HepG2 (cell line): ENCODE data around the gene MYH9. TPM values are rescaled to one million over a fixed set of nuclear protein-coding genes. Genes with fewer than 3 reads are reported as not detected.

ENCODE experiments used
- BORCS8-MEF2B ChIP-seq: sonication (generic); formaldehyde crosslinking; IDR thresholded peaks from 2 replicates; pipeline ENCODE4 v1.8.0; 2022; ENCODE audit warnings: mild to moderate bottlenecking, missing genetic modification reagents
- BRCA1 ChIP-seq: sonication (generic); formaldehyde crosslinking; IDR thresholded peaks from 2 replicates; pipeline ENCODE4 v1.4.0; 2020; ENCODE audit warnings: missing genetic modification reagents
- GABPA ChIP-seq, 2 experiments: IDR thresholded peaks; 2 replicates each; pipeline ENCODE4 v1.6.1; 2011 to 2016; ENCODE audit warnings: low read depth in 2 of 2, low read length in 1 of 2, missing biosample characterization in 1 of 2, missing genetic modification characterization in 1 of 2
- GABPB1 ChIP-seq: IDR thresholded peaks from 2 replicates; pipeline ENCODE4 v1.6.1; 2016; ENCODE audit warnings: mild to moderate bottlenecking, missing genetic modification reagents, moderate library complexity, missing compliant biosample characterization
- GPN1 ChIP-seq: sonication (generic); formaldehyde crosslinking; IDR thresholded peaks from 2 replicates; pipeline ENCODE4 v1.5.1; 2020; ENCODE audit warnings: missing genetic modification reagents, borderline replicate concordance
- HNRNPUL1 ChIP-seq: fragments of 200-400 bp; formaldehyde crosslinking; IDR thresholded peaks from 2 replicates; pipeline ENCODE4 v1.6.1; 2017; ENCODE audit warnings: low read depth, mild to moderate bottlenecking, low read length, moderate library complexity
- IRF1 ChIP-seq: sonication (generic); formaldehyde crosslinking; IDR thresholded peaks from 2 replicates; pipeline ENCODE4 v1.4.0; 2020; ENCODE audit warnings: low read depth, mild to moderate bottlenecking, missing genetic modification reagents
- IRF2 ChIP-seq: IDR thresholded peaks from 2 replicates; pipeline ENCODE4 v1.6.1; 2018; ENCODE audit warnings: missing genetic modification reagents, missing compliant biosample characterization
- JUND ChIP-seq: sonication (generic); formaldehyde crosslinking; IDR thresholded peaks from 2 replicates; pipeline ENCODE4 v1.8.0; 2022; ENCODE audit warnings: mild to moderate bottlenecking, missing genetic modification reagents
- KLF16 ChIP-seq, 2 experiments: sonication (generic) in 1 of 2; formaldehyde crosslinking in 1 of 2; IDR thresholded peaks; 2 replicates each; pipeline versions ENCODE4 v1.6.1 to v1.8.0; 2016 to 2023; ENCODE audit warnings: missing genetic modification reagents in 2 of 2, missing compliant biosample characterization in 1 of 2
- NFIC ChIP-seq: IDR thresholded peaks from 2 replicates; pipeline ENCODE4 v1.6.1; 2012; ENCODE audit warnings: mild to moderate bottlenecking, low read length, inconsistent platforms
- PPARG ChIP-seq: conservative IDR thresholded peaks from 2 replicates; pipeline ENCODE4 v1.6.1; 2016; ENCODE audit warnings: missing biosample characterization, missing genetic modification reagents
- SAP130 ChIP-seq: IDR thresholded peaks from 2 replicates; pipeline ENCODE4 v1.6.1; 2016; ENCODE audit warnings: low read depth
- STAT5B ChIP-seq: sonication (generic); formaldehyde crosslinking; IDR thresholded peaks from 2 replicates; pipeline ENCODE4 v1.4.0; 2020; ENCODE audit warnings: missing genetic modification reagents
- TEAD3 ChIP-seq: optimal IDR thresholded peaks from 2 replicates; pipeline ENCODE3; 2016; ENCODE audit warnings: borderline replicate concordance
- ZBTB2 ChIP-seq: sonication (generic); formaldehyde crosslinking; IDR thresholded peaks from 2 replicates; pipeline ENCODE4 v1.8.0; 2022; ENCODE audit warnings: low read depth, missing genetic modification reagents
- ZNF263 ChIP-seq: sonication (generic); formaldehyde crosslinking; IDR thresholded peaks from 2 replicates; pipeline ENCODE4 v1.4.0; 2020; ENCODE audit warnings: missing genetic modification reagents
- ZNF430 ChIP-seq: sonication (generic); formaldehyde crosslinking; IDR thresholded peaks from 2 replicates; pipeline ENCODE4 v1.9.0; 2021; ENCODE audit warnings: mild to moderate bottlenecking, missing genetic modification reagents
- ZNF703 ChIP-seq: sonication (generic); formaldehyde crosslinking; IDR thresholded peaks from 2 replicates; pipeline ENCODE4 v1.5.1; 2020; ENCODE audit warnings: missing genetic modification reagents, mild to moderate bottlenecking, moderate library complexity, borderline replicate concordance
- ZNF781 ChIP-seq: sonication (generic); formaldehyde crosslinking; IDR thresholded peaks from 2 replicates; pipeline ENCODE4 v1.5.1; 2020; ENCODE audit warnings: borderline replicate concordance, mild to moderate bottlenecking, missing genetic modification reagents; ENCODE audit errors: not compliant biosample characterization
- polyA plus RNA-seq, 8 experiments: library from polyadenylated mRNA; depleted of rRNA in 3 of 8; stranded (reverse) in 7 of 8; unstranded in 1 of 8; fragments of >200 nt; fragmentation: Illumina TruSeq in 4 of 8; extraction: Trizol in 4 of 8; gene quantifications; 2 replicates each; pipeline versions ENCODE4 v1.2.1 to v1.2.3, GENCODE V29; 2011 to 2016; ENCODE audit warnings: low read depth in 4 of 8, missing spikeins in 1 of 8, mixed read lengths in 1 of 8; ENCODE audit not compliant: insufficient read depth in 1 of 8
- total RNA-seq, 5 experiments: library from RNA; depleted of rRNA; stranded (reverse); fragments of >200 nt; fragmentation: Illumina TruSeq; extraction: Trizol; gene quantifications; 2 replicates each; pipeline ENCODE4 v1.2.3, GENCODE V29; 2016; ENCODE audit warnings: low read depth in 1 of 5
- TF ChIP-seq, protein P1 (sequence below): sonication (generic); formaldehyde crosslinking; IDR thresholded peaks from 2 replicates; pipeline ENCODE4 v1.8.0; 2023; ENCODE audit warnings: mild to moderate bottlenecking, missing genetic modification reagents
- TF ChIP-seq, protein P2 (sequence below): sonication (generic); formaldehyde crosslinking; IDR thresholded peaks from 2 replicates; pipeline ENCODE4 v1.4.0; 2020; ENCODE audit warnings: missing genetic modification reagents
- TF ChIP-seq, protein P3 (sequence below): sonication (generic); formaldehyde crosslinking; IDR thresholded peaks from 2 replicates; pipeline ENCODE4 v1.4.0; 2020; ENCODE audit warnings: missing genetic modification reagents
- TF ChIP-seq, protein P4 (sequence below), 2 experiments: sonication (generic) in 1 of 2; formaldehyde crosslinking in 1 of 2; IDR thresholded peaks; 2 replicates each; pipeline versions ENCODE4 v1.4.0 to v1.6.1; 2018 to 2020; ENCODE audit warnings: missing genetic modification reagents in 2 of 2, borderline replicate concordance in 1 of 2, low read depth in 1 of 2, mild to moderate bottlenecking in 1 of 2, missing biosample characterization in 1 of 2

Gene MYH9
- total and polyA plus RNA-seq, 2 of the 13 experiments (the other 11 are each of a cell fraction or from before 2014, with no cell fraction given) = 50.7 to 98.5 TPM

DNA sequence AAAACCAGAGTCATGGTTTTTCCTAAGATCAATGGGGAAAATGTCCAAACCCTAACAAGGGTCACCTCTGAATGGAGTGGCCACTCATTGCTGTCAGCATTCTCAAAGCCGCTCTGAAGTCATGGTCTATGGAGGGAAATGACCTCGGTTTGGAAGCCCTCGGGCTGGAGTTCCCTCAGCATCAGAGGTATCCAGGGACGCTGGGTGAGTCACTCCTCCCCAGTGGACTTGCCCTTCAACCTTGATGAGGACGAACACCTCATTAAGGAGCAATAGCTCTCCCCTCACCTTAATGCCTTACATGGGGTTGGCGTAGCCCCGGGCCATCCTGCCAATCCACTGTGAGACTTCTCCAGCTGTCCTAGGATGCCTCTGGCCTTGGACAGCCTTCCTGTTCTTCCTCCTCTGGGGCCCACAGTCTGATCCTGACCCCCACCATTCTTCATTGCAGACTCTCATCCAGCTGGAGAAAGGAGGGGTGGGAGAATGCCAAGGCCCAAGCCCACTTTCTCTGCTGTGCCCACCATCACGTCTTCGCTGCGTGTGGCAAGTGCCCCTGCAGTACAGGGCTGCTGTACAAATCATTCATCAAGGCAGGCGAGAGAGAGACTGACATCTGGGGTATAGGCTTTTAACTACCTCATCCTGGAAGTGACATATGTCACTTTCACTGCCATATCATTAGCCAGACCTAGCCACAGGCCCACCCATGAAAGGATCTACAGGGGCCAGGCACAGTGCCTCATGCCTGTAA lies 25.4 kb upstream of the MYH9 start (continued):
- TF ChIP-seq, protein P1, sequence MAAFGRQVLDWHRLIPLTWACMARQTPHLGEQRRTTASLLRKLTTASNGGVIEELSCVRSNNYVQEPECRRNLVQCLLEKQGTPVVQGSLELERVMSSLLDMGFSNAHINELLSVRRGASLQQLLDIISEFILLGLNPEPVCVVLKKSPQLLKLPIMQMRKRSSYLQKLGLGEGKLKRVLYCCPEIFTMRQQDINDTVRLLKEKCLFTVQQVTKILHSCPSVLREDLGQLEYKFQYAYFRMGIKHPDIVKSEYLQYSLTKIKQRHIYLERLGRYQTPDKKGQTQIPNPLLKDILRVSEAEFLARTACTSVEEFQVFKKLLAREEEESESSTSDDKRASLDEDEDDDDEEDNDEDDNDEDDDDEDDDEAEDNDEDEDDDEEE (CRISPR knock-in tag) = 0 out of 2 replicates have a peak, but pooled peaks have one; percentile 51
- TF ChIP-seq GABPA (IDR thresholded peaks at IDR 0.05; ENCODE audit: low read depth, low read length) (no peak), GABPA (CRISPR knock-in tag; IDR thresholded peaks at IDR 0.05; ENCODE audit: low read depth) (no peak), BRCA1 (CRISPR knock-in tag) (no peak), GPN1 (CRISPR knock-in tag) (no peak), ZNF263 (CRISPR knock-in tag) (0 out of 2 replicates have a peak, but pooled peaks have one; percentile 36), IRF1 (CRISPR knock-in tag) (no peak), PPARG (CRISPR knock-in tag) (0 out of 2 replicates have a peak, but pooled peaks have one; percentile 12), KLF16 (CRISPR knock-in tag; IDR thresholded peaks at IDR 0.05) (0 out of 4 replicates have a peak, but pooled peaks of 1 of the 2 experiments have one; percentile 40), BORCS8-MEF2B (CRISPR knock-in tag) (no peak), ZNF430 (no peak), NFIC (no peak), TEAD3 (CRISPR knock-in tag) (peak; percentile 26), ZNF781 (CRISPR knock-in tag) (no peak), JUND (CRISPR knock-in tag) (peak; percentile 70), STAT5B (no peak), SAP130 (CRISPR knock-in tag) (peak; percentile 60), HNRNPUL1 (no peak), ZBTB2 (CRISPR knock-in tag) (no peak), GABPB1 (CRISPR knock-in tag) (0 out of 2 replicates have a peak, but pooled peaks have one; percentile 14), ZNF703 (CRISPR knock-in tag) (no peak), IRF2 (CRISPR knock-in tag) (0 out of 2 replicates have a peak, but pooled peaks have one; percentile 15)
- TF ChIP-seq, protein P2, sequence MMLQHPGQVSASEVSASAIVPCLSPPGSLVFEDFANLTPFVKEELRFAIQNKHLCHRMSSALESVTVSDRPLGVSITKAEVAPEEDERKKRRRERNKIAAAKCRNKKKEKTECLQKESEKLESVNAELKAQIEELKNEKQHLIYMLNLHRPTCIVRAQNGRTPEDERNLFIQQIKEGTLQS (CRISPR knock-in tag) = no peak; the same call in 1 of the 2 replicates
- TF ChIP-seq, protein P3, sequence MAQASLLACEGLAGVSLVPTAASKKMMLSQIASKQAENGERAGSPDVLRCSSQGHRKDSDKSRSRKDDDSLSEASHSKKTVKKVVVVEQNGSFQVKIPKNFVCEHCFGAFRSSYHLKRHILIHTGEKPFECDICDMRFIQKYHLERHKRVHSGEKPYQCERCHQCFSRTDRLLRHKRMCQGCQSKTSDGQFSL = no peak
- TF ChIP-seq, protein P4, sequence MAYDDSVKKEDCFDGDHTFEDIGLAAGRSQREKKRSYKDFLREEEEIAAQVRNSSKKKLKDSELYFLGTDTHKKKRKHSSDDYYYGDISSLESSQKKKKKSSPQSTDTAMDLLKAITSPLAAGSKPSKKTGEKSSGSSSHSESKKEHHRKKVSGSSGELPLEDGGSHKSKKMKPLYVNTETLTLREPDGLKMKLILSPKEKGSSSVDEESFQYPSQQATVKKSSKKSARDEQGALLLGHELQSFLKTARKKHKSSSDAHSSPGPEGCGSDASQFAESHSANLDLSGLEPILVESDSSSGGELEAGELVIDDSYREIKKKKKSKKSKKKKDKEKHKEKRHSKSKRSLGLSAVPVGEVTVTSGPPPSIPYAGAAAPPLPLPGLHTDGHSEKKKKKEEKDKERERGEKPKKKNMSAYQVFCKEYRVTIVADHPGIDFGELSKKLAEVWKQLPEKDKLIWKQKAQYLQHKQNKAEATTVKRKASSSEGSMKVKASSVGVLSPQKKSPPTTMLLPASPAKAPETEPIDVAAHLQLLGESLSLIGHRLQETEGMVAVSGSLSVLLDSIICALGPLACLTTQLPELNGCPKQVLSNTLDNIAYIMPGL (CRISPR knock-in tag; IDR thresholded peaks at IDR 0.05; ENCODE audit: borderline replicate concordance in 1 of 2, low read depth in 1 of 2) = no peak
